PFSK-1 (cell line): ENCODE measurements around the gene CMBL.

Source experiments
- FOXP2 ChIP-seq: optimal IDR thresholded peaks from 2 replicates; pipeline ENCODE3; 2011; ENCODE audit warnings: borderline replicate concordance, control low read depth, inconsistent platforms; ENCODE audit not compliant: insufficient read depth; ENCODE audit errors: extremely low read length, extremely low read depth
- POLR2AphosphoS5 ChIP-seq: IDR thresholded peaks from 2 replicates; pipeline ENCODE4 v1.6.1; 2012; ENCODE audit warnings: low read depth, mild to moderate bottlenecking, control low read depth, low read length, moderate library complexity
- SIN3A ChIP-seq: IDR thresholded peaks from 2 replicates; pipeline ENCODE4 v1.6.1; 2012; ENCODE audit warnings: mild to moderate bottlenecking, low read length, moderate library complexity, borderline replicate concordance; ENCODE audit not compliant: insufficient read depth
- TAF1 ChIP-seq: IDR thresholded peaks from 2 replicates; pipeline ENCODE4 v1.6.1; 2012; ENCODE audit warnings: low read length, control low read depth, borderline replicate concordance; ENCODE audit not compliant: insufficient read depth
- TF ChIP-seq, protein P1 (sequence below), 2 experiments: IDR thresholded peaks; 2 replicates each; pipeline versions ENCODE4 v1.6.1 to v1.8.0; 2011 to 2012; ENCODE audit warnings: low read depth in 2 of 2, low read length in 2 of 2, control low read depth in 1 of 2, inconsistent platforms in 1 of 2, mild to moderate bottlenecking in 1 of 2, moderate library complexity in 1 of 2; ENCODE audit not compliant: insufficient read depth in 1 of 2

DNA sequence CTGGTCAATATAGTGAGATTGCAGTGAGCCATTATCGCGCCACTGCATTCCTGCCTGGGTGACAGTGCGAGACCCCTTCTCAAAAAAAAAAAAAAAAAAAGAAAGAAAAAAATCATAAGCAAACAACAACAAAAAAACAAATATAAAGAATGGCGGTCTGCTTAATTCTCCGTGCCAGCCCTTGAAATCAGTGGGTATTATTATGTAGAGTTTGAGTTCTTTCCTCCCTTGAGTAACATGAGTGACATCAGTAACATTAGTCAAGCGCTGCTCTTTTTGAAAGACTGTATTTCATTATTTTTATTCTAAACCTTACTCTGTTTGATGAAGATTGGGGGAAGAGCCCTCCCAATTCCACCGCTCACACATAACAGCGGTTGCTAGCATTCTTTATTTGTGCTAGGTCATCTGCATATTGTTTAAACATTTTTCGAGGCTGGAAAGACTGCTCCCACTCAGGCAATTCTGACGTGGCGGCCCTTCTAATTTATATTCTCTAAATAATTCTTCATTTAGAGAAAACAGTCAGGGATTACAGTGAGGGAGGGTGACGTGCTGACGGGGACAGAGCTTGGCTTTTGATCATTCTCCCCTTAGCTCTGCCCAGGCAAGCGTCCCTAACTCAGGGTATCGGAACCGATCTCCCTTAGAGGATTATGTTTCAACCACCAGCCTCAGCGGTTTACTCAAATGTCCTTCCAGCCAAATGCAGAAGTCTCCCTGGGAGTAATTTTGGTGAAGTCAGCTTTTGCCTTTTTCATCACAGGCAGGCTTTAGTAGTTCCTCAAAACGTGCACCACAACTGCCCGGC, 44.9 kb upstream of the CMBL start:
- no peak for TF ChIP-seq POLR2AphosphoS5
- TF ChIP-seq, protein P1, sequence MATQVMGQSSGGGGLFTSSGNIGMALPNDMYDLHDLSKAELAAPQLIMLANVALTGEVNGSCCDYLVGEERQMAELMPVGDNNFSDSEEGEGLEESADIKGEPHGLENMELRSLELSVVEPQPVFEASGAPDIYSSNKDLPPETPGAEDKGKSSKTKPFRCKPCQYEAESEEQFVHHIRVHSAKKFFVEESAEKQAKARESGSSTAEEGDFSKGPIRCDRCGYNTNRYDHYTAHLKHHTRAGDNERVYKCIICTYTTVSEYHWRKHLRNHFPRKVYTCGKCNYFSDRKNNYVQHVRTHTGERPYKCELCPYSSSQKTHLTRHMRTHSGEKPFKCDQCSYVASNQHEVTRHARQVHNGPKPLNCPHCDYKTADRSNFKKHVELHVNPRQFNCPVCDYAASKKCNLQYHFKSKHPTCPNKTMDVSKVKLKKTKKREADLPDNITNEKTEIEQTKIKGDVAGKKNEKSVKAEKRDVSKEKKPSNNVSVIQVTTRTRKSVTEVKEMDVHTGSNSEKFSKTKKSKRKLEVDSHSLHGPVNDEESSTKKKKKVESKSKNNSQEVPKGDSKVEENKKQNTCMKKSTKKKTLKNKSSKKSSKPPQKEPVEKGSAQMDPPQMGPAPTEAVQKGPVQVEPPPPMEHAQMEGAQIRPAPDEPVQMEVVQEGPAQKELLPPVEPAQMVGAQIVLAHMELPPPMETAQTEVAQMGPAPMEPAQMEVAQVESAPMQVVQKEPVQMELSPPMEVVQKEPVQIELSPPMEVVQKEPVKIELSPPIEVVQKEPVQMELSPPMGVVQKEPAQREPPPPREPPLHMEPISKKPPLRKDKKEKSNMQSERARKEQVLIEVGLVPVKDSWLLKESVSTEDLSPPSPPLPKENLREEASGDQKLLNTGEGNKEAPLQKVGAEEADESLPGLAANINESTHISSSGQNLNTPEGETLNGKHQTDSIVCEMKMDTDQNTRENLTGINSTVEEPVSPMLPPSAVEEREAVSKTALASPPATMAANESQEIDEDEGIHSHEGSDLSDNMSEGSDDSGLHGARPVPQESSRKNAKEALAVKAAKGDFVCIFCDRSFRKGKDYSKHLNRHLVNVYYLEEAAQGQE (IDR thresholded peaks at IDR 0.05; ENCODE audit: insufficient read depth in 1 of 2, low read depth in 2 of 2, low read length in 2 of 2): no peak
- no peak for TF ChIP-seq FOXP2
- no peak for TF ChIP-seq TAF1
- TF ChIP-seq SIN3A: no peak
